Breast epithelium (tissue), 4 donors: ENCODE data around the gene ENDOV. TPM values are rescaled to one million over a fixed set of nuclear protein-coding genes. Genes with fewer than 3 reads are reported as not detected.

ENCODE experiments used
- DNase-seq, 2 donors: peaks; one replicate each; pipeline ENCODE4 v3.0.0-alpha.2; 2019; ENCODE audit warnings: low spot score in 2 of 2
- H3K27ac ChIP-seq, 2 donors: fragments of 200-600 bp; sonication (generic) in 1 of 2; one replicate each; pipeline ENCODE4 v1.5.1; 2016 to 2019; ENCODE audit warnings: mild to moderate bottlenecking in 1 of 2
- H3K27me3 ChIP-seq, 2 donors: fragments of 200-600 bp; sonication (generic) in 1 of 2; one replicate each; pipeline versions ENCODE4 v1.5.1 to v1.6.0; 2017 to 2019; ENCODE audit warnings: control low read depth in 1 of 2, mild to moderate bottlenecking in 1 of 2
- H3K36me3 ChIP-seq: fragments of 200-600 bp; one replicate; pipeline ENCODE4 v1.5.1; 2019
- H3K4me1 ChIP-seq, 2 donors: fragments of 200-600 bp; sonication (generic); one replicate each; pipeline ENCODE4 v1.5.1; 2016 to 2019; ENCODE audit warnings: control low read depth in 1 of 2
- H3K4me3 ChIP-seq, 3 donors: fragments of 200-600 bp; sonication (generic); 1 replicate in 2 of 3; 2 replicates in 1 of 3; pipeline ENCODE4 v1.5.1; 2016 to 2019; ENCODE audit warnings: mild to moderate bottlenecking in 3 of 3, moderate library complexity in 2 of 3
- H3K9me3 ChIP-seq, 2 donors: fragments of 200-600 bp; sonication (generic) in 1 of 2; one replicate each; pipeline ENCODE4 v1.5.1; 2016 to 2019; ENCODE audit warnings: control low read depth in 1 of 2
- POLR2A ChIP-seq: fragments of 450-650 bp; IDR thresholded peaks from one replicate; pipeline ENCODE4 v1.6.1; 2016; ENCODE audit warnings: antibody characterized with exemption, mild to moderate bottlenecking, moderate library complexity
- POLR2AphosphoS5 ChIP-seq, 3 donors: sonication (generic); formaldehyde crosslinking; IDR thresholded peaks; one replicate each; pipeline ENCODE4 v1.6.1; 2017; ENCODE audit warnings: antibody characterized with exemption in 3 of 3
- intact Hi-C: fragments of 100-400 bp; cut with DNase I; formaldehyde crosslinking; loops from one replicate; pipeline ENCODE4 v1.15.1; 2023; ENCODE audit warnings: low total_unique reads
- total RNA-seq, 3 donors: library from RNA; depleted of rRNA; stranded (reverse); fragments of >200 nt; gene quantifications; one replicate each; pipeline ENCODE4 v1.1.0, GENCODE V29; 2016
- TF ChIP-seq, protein P1 (sequence below), 3 donors: fragments of 450-650 bp; IDR thresholded peaks; one replicate each; pipeline ENCODE4 v1.5.1; 2016 to 2017; ENCODE audit warnings: antibody characterized with exemption in 3 of 3, mild to moderate bottlenecking in 3 of 3, moderate library complexity in 3 of 3

ENDOV gene
- total RNA-seq, 3 donors from 2014 or later = 13.8 to 17.0 (median 16.7) TPM

- H3K4me1 ChIP-seq = peaks cover 6 to 7% of the 10 kb centered on the region in 2 donors
- TF ChIP-seq POLR2AphosphoS5 (IDR thresholded peaks at IDR 0.05) = no peak
- TF ChIP-seq, protein P1, sequence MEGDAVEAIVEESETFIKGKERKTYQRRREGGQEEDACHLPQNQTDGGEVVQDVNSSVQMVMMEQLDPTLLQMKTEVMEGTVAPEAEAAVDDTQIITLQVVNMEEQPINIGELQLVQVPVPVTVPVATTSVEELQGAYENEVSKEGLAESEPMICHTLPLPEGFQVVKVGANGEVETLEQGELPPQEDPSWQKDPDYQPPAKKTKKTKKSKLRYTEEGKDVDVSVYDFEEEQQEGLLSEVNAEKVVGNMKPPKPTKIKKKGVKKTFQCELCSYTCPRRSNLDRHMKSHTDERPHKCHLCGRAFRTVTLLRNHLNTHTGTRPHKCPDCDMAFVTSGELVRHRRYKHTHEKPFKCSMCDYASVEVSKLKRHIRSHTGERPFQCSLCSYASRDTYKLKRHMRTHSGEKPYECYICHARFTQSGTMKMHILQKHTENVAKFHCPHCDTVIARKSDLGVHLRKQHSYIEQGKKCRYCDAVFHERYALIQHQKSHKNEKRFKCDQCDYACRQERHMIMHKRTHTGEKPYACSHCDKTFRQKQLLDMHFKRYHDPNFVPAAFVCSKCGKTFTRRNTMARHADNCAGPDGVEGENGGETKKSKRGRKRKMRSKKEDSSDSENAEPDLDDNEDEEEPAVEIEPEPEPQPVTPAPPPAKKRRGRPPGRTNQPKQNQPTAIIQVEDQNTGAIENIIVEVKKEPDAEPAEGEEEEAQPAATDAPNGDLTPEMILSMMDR (IDR thresholded peaks at IDR 0.05) = no peak
- TF ChIP-seq POLR2A = no peak
- no peaks in the 10 kb centered on the region for H3K36me3 ChIP-seq
- H3K9me3 ChIP-seq = no peaks in the 10 kb centered on the region
- intact Hi-C loops = no loop called here
- H3K4me3 ChIP-seq = no peak overlapping the region
- peaks cover 14 to 74% of the 10 kb centered on the region in 2 donors for H3K27me3 ChIP-seq
- DNase-seq = no peak
- no peak overlapping the region for H3K27ac ChIP-seq
Measured at GRCh38 chr17:80482555-80483308, 67.8 kb downstream of the ENDOV start.

DNA sequence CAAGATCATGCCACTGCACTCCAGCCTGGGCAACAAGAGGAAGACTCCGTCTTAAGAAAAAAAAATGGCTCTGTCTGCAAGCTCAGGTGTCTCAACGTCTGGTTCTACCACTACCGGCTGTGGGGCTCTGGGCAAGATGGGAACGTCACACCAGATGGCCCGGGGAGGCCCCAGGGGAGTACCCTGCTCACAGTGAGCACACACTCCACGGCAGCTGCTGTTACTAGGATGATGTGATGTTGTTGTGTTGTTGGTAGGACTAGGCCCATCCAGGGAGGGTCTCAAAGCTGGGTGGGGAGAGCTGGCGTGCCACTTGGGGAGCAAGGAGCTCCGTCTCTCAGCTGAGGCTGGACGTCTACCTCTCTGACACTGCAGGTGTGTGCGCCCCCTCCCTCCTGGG is 70.9 kb downstream of the ENDOV start:
- Histone ChIP-seq H3K4me3 (no peak overlapping the region), H3K9me3 (no peaks in the 10 kb centered on the region), H3K27me3 (peaks cover 0 to 53% of the 10 kb centered on the region in 2 donors), H3K4me1 (no peaks in the 10 kb centered on the region), H3K27ac (no peak overlapping the region), H3K36me3 (no peaks in the 10 kb centered on the region)
- TF ChIP-seq POLR2A (no peak), POLR2AphosphoS5 (IDR thresholded peaks at IDR 0.05) (no peak)
- TF ChIP-seq, protein P1 (IDR thresholded peaks at IDR 0.05) = no peak
- intact Hi-C loops = no loop called here
- no peak for DNase-seq

DNA sequence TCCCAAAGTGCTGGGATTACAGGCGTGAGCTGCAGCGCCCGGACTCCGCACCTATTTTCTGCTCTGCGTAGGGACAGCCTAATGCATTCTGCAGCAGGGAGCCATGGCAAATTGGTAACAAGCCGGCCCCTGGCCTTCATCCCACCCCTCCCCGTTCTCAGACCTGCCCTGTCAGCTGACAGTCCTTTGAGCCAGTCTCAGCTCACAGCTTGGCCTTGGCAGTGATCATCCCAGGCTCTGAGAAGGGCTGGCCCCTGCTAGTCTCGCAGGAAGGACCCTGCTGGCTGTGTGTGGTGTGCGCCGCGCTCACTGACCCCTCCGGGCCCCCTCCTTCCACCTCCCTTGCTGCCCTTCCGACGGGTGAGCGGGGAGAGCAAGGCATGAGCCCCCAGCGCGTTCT is 71.7 kb downstream of the ENDOV start:
- H3K27ac ChIP-seq = no peak overlapping the region
- H3K36me3 ChIP-seq = no peaks in the 10 kb centered on the region
- no peaks in the 10 kb centered on the region for H3K9me3 ChIP-seq
- DNase-seq = no peak
- TF ChIP-seq POLR2A = no peak
- TF ChIP-seq, protein P1 (IDR thresholded peaks at IDR 0.05) = no peak
- TF ChIP-seq POLR2AphosphoS5 (IDR thresholded peaks at IDR 0.05) = no peak
- H3K4me3 ChIP-seq = no peak overlapping the region
- H3K27me3 ChIP-seq = peaks cover 0 to 46% of the 10 kb centered on the region in 2 donors
- intact Hi-C loops = no loop called here
- H3K4me1 ChIP-seq = no peaks in the 10 kb centered on the region

DNA sequence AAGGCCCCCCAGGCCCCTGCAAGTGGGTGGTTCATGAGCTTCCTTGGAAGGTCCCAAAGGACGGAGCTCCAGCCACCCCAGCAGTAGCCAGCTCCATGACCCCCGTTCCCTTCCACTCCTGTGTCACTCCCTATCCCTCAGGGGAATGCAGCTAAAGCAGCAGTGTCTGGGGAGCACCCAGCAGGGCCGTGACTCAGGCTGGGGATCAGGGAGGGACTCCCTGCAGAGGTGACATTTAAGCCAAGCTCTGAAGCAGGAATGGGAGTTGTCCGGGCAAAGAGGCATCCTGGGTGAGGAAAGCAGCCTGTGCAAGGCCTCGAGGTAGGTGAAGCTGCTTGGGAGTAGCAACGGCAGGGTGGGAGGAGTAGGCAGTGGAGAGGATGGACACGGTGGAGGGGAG is 72.5 kb downstream of the ENDOV start:
- intact Hi-C loops = no loop called here

More for the DNA sequence above, 72.5 kb downstream of the ENDOV start:
- Histone ChIP-seq H3K27me3 (peaks cover 0 to 38% of the 10 kb centered on the region in 2 donors), H3K27ac (no peak overlapping the region), H3K9me3 (no peaks in the 10 kb centered on the region), H3K4me3 (no peak overlapping the region), H3K36me3 (no peaks in the 10 kb centered on the region), H3K4me1 (no peaks in the 10 kb centered on the region)
- TF ChIP-seq, protein P1 (IDR thresholded peaks at IDR 0.05) = no peak
- TF ChIP-seq POLR2A = no peak
- no peak for TF ChIP-seq POLR2AphosphoS5 (IDR thresholded peaks at IDR 0.05)
- no peak for DNase-seq

Other genes with a start within 250 kb of the ENDOV start
- 10 to 100 TPM in 1 of 3 donors, 1 to 10 TPM in 1, under 1 TPM in 1; 0.32 to 13.8 (median 9.4) TPM for gene CARD14, start 245.1 kb upstream of the ENDOV start, total RNA-seq
- gene SGSH, start 194.8 kb upstream of the ENDOV start, total RNA-seq = 10 to 100 TPM; 28.3 to 38.1 (median 32.1) TPM
- 10 to 100 TPM; 12.0 to 20.6 (median 19.0) TPM for gene SLC26A11, start 194.7 kb upstream of the ENDOV start, total RNA-seq
- 100 to 1,000 TPM in 2 of 3 donors, 10 to 100 TPM in 1; 96.0 to 111 (median 101) TPM for gene RNF213, start 154.3 kb upstream of the ENDOV start, total RNA-seq
- gene NPTX1, start 61.4 kb downstream of the ENDOV start, total RNA-seq = under 1 TPM; under 0.01 to 0.32 (median 0.29) TPM
- 10 to 100 TPM; 21.4 to 27.5 (median 23.6) TPM for gene RPTOR, start 129.7 kb downstream of the ENDOV start, total RNA-seq